OCI-LY7 (cell line): ENCODE data around the gene CISD3. TPM values are rescaled to one million over a fixed set of nuclear protein-coding genes. Genes with fewer than 3 reads are reported as not detected.
A peak's percentile ranks its signal among the peaks of the same experiment; 100 is the strongest.

Experiments used
- BruUV-seq: library from RNA; stranded (reverse); fragments of 400-500 nt; replicated peaks from 2 replicates; lab custom pipeline; 2021; lab: Mats Ljungman, UMichigan
- CTCF ChIA-PET: fragments of 300-600 bp; sonication (Branson Sonifier 250); formaldehyde crosslinking; loops from one replicate; lab custom pipeline; 2022; ENCODE audit warnings: antibody characterized with exemption; ENCODE audit not compliant: unreplicated experiment; lab: Charles Lee
- POLR2A ChIA-PET: fragments of 300-600 bp; sonication (Branson Sonifier 250); formaldehyde crosslinking; loops from one replicate; lab custom pipeline; 2022; ENCODE audit warnings: antibody characterized with exemption; lab: Charles Lee
- DNase-seq: peaks from one replicate; pipeline ENCODE4 v3.0.0-alpha.2; 2015; ENCODE audit warnings: low spot score
- H2AFZ ChIP-seq: fragments of 200-600 bp; sonication (generic), shearing (Covaris generic); 2 replicates; pipeline ENCODE4 v1.6.1; 2014; ENCODE audit warnings: mild to moderate bottlenecking, antibody characterized with exemption, low read length, moderate library complexity
- H3K27ac ChIP-seq: fragments of 200-600 bp; sonication (generic); 2 replicates; pipeline ENCODE4 v1.5.1; 2014; ENCODE audit warnings: mixed run types, low read depth, mild to moderate bottlenecking, moderate library complexity, low read length, inconsistent platforms; ENCODE audit not compliant: poor library complexity, severe bottlenecking
- H3K36me3 ChIP-seq: fragments of 200-600 bp; sonication (generic); 2 replicates; pipeline ENCODE4 v1.6.1; 2014; ENCODE audit warnings: mild to moderate bottlenecking, antibody characterized with exemption, low read length, moderate library complexity, mixed read lengths; ENCODE audit not compliant: insufficient read depth
- H3K4me1 ChIP-seq: fragments of 200-600 bp; sonication (generic); 2 replicates; pipeline ENCODE4 v1.5.1; 2014; ENCODE audit warnings: mild to moderate bottlenecking, low read length; ENCODE audit not compliant: insufficient read depth, poor library complexity, severe bottlenecking
- H3K4me2 ChIP-seq: fragments of 200-600 bp; sonication (generic); 2 replicates; pipeline ENCODE4 v1.6.1; 2014; ENCODE audit warnings: mild to moderate bottlenecking, low read length
- H3K4me3 ChIP-seq: fragments of 200-600 bp; sonication (generic); 2 replicates; pipeline ENCODE4 v1.5.1; 2014; ENCODE audit warnings: mild to moderate bottlenecking, low read depth, low read length; ENCODE audit not compliant: poor library complexity, severe bottlenecking
- H3K79me2 ChIP-seq: fragments of 200-600 bp; sonication (generic); 2 replicates; pipeline ENCODE4 v1.6.1; 2016; ENCODE audit warnings: low read depth, mild to moderate bottlenecking, low read length, moderate library complexity, mixed read lengths; ENCODE audit not compliant: insufficient read depth
- H3K9me2 ChIP-seq: fragments of 200-600 bp; sonication (generic); 2 replicates; pipeline ENCODE4 v1.6.1; 2016; ENCODE audit warnings: mild to moderate bottlenecking, low read length, mixed read lengths; ENCODE audit not compliant: insufficient read depth
- H3K9me3 ChIP-seq: fragments of 200-600 bp; sonication (generic); 2 replicates; pipeline ENCODE4 v1.6.1; 2014; ENCODE audit warnings: mild to moderate bottlenecking, mixed run types, low read length, mixed read lengths
- H4K20me1 ChIP-seq: fragments of 200-600 bp; sonication (generic); 2 replicates; pipeline ENCODE4 v1.6.1; 2014; ENCODE audit warnings: mild to moderate bottlenecking, antibody characterized with exemption, low read length, moderate library complexity, mixed read lengths; ENCODE audit not compliant: insufficient read depth
- CTCF ChIP-seq: fragments of 200-600 bp; sonication (generic); conservative IDR thresholded peaks from 2 replicates; pipeline ENCODE4 v1.5.1; 2014; ENCODE audit warnings: mild to moderate bottlenecking, antibody characterized with exemption, low read length, moderate library complexity, mixed read lengths
- EZH2phosphoT487 ChIP-seq: fragments of 200-600 bp; sonication (generic); IDR thresholded peaks from 2 replicates; pipeline ENCODE4 v1.6.1; 2018; ENCODE audit warnings: low read depth, borderline replicate concordance, mild to moderate bottlenecking, mixed run types, antibody characterized with exemption, low read length, moderate library complexity, mixed read lengths
- intact Hi-C: fragments of 100-400 bp; cut with micrococcal nuclease; formaldehyde crosslinking; loops from one replicate; pipeline ENCODE4 v1.10.0; 2022; ENCODE audit not compliant: unreplicated experiment
- total RNA-seq, 2 experiments: library from RNA; depleted of rRNA in 1 of 2; stranded (reverse); fragments of >200 nt in 1 of 2; shearing (Covaris generic) in 1 of 2; gene quantifications; 2 replicates each; pipeline ENCODE4 v1.2.3, GENCODE V29; 2014 to 2022

Gene CISD3
- total RNA-seq, 2 experiments from 2014 or later = 13.4 to 25.1 TPM

GRCh38 chr17:38697061-38697820, 32.9 kb upstream of the CISD3 start:
- no peak overlapping the region for H3K4me2 ChIP-seq
- ChIA-PET CTCF (no interaction called here), POLR2A (no interaction called here)
- DNase-seq = no peak
- H4K20me1 ChIP-seq = no peaks in the 10 kb centered on the region
- no peaks in the 10 kb centered on the region for H3K36me3 ChIP-seq
- no peak overlapping the region for H2AFZ ChIP-seq
- BruUV-seq = no TSS peak
- intact Hi-C loops = no loop called here
- H3K79me2 ChIP-seq = no peaks in the 10 kb centered on the region
- no peak overlapping the region for H3K4me3 ChIP-seq
- no peaks in the 10 kb centered on the region for H3K9me3 ChIP-seq
- no peak overlapping the region for H3K27ac ChIP-seq
- H3K9me2 ChIP-seq = no peaks in the 10 kb centered on the region
- H3K4me1 ChIP-seq = peaks cover 30% of the 10 kb centered on the region
- no peak for TF ChIP-seq EZH2phosphoT487
- no peak for TF ChIP-seq CTCF

- no peak for TF ChIP-seq EZH2phosphoT487
- no peak for TF ChIP-seq CTCF
- no peaks in the 10 kb centered on the region for H3K36me3 ChIP-seq
- no peak overlapping the region for H3K4me3 ChIP-seq
- no peak overlapping the region for H2AFZ ChIP-seq
- H4K20me1 ChIP-seq = no peaks in the 10 kb centered on the region
- H3K27ac ChIP-seq = no peak overlapping the region
- no peaks in the 10 kb centered on the region for H3K9me3 ChIP-seq
- CTCF ChIA-PET = no interaction called here
- POLR2A ChIA-PET = interaction anchor here (0.7 kb wide), 1 partner anchor 32 kb away, joined by 3 read pairs; no protein-coding TSS in a partner anchor
- no peak for DNase-seq
- H3K4me2 ChIP-seq = no peak overlapping the region
- no peaks in the 10 kb centered on the region for H3K9me2 ChIP-seq
- peaks cover 10% of the 10 kb centered on the region; the same call in 1 of the 2 replicates for H3K79me2 ChIP-seq
- intact Hi-C loops = no loop called here
- H3K4me1 ChIP-seq = peaks cover 30% of the 10 kb centered on the region
- no TSS peak for BruUV-seq
These were observed 31.4 kb upstream of the CISD3 start for GRCh38 chr17:38698760-38699159.

GRCh38 chr17:38701504-38702165, 28.5 kb upstream of the CISD3 start:
- peak overlapping the region; percentile 78; the same call in 1 of the 2 replicates for H2AFZ ChIP-seq
- POLR2A ChIA-PET = no interaction called here
- no peaks in the 10 kb centered on the region for H3K9me3 ChIP-seq
- H3K4me2 ChIP-seq = peak overlapping the region; percentile 100
- peak overlapping the region; percentile 81 for H3K4me3 ChIP-seq
- no peak for TF ChIP-seq EZH2phosphoT487
- TF ChIP-seq CTCF = no peak
- peaks cover 35% of the 10 kb centered on the region for H3K4me1 ChIP-seq
- H3K27ac ChIP-seq = peak overlapping the region; percentile 92
- intact Hi-C loops = loop anchor here (1.0 to 2.0 kb wide), 3 partner anchors 24 to 168 kb away; no protein-coding TSS in a partner anchor
- no peaks in the 10 kb centered on the region for H3K36me3 ChIP-seq
- CTCF ChIA-PET = no interaction called here
- TSS peak; percentile 43 for BruUV-seq
- 0 out of 2 replicates have a peak, but pooled peaks cover 4% of the 10 kb centered on the region for H4K20me1 ChIP-seq
- DNase-seq = peak; percentile 69
- H3K9me2 ChIP-seq = no peaks in the 10 kb centered on the region
- peaks cover 21% of the 10 kb centered on the region for H3K79me2 ChIP-seq
